Parathyroid adenoma (tissue), 2 donors: ENCODE measurements around the gene VDAC2.

Experiments
- H2AFZ ChIP-seq: fragments of 300-600 bp; sonication (generic); one replicate; pipeline ENCODE4 v1.7.0; 2017; ENCODE audit warnings: antibody characterized with exemption, mild to moderate bottlenecking
- H3K27ac ChIP-seq: fragments of 300-600 bp; sonication (generic); one replicate; pipeline ENCODE4 v1.7.0; 2017
- H3K27me3 ChIP-seq: fragments of 300-600 bp; sonication (generic); one replicate; pipeline ENCODE4 v1.7.0; 2017; ENCODE audit warnings: low read length; ENCODE audit not compliant: control insufficient read depth, insufficient read depth
- H3K36me3 ChIP-seq: fragments of 300-600 bp; sonication (generic); one replicate; pipeline ENCODE4 v1.7.0; 2017; ENCODE audit warnings: low read length; ENCODE audit not compliant: control insufficient read depth, insufficient read depth
- H3K4me1 ChIP-seq: fragments of 300-600 bp; sonication (generic); one replicate; pipeline ENCODE4 v1.7.0; 2017; ENCODE audit warnings: control low read depth
- H3K4me2 ChIP-seq: fragments of 300-600 bp; sonication (generic); one replicate; pipeline ENCODE4 v1.7.0; 2017; ENCODE audit warnings: low read length
- H3K4me3 ChIP-seq: fragments of 300-600 bp; sonication (generic); one replicate; pipeline ENCODE4 v1.7.0; 2017; ENCODE audit warnings: low read depth, low read length
- H3K79me2 ChIP-seq: fragments of 300-600 bp; sonication (generic); one replicate; pipeline ENCODE4 v1.7.0; 2017; ENCODE audit warnings: control low read depth
- H3K9ac ChIP-seq: fragments of 300-600 bp; sonication (generic); one replicate; pipeline ENCODE4 v1.7.0; 2017; ENCODE audit warnings: mild to moderate bottlenecking
- H3K9me3 ChIP-seq: fragments of 300-600 bp; sonication (generic); one replicate; pipeline ENCODE4 v1.7.0; 2017; ENCODE audit warnings: low read length; ENCODE audit not compliant: control insufficient read depth
- TF ChIP-seq, protein P1 (sequence below): fragments of 300-600 bp; sonication (generic); IDR thresholded peaks from one replicate; pipeline ENCODE4 v1.7.0; 2017; ENCODE audit warnings: antibody characterized with exemption, mild to moderate bottlenecking
- donor health status: primary hyperparathyroidism.

Gene VDAC2

DNA sequence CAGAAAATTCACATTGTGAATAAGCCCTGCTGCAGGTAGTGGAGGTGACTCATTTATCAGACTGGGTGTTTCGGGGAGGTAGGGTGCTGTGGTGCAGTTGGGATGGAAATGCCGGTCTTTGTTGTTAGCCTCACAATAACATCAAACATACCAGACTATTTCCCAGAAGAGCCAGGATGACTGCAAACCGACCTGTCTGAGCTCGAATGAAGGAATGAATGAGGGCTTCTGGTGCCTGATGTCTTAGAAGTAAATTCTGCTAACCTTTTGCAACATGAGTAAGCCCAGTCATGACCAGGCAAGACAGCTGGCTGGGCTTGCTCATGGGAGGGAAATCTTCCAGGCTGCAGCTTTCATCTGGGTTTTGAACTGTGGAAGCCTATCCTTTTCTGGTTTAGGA lies 2.4 kb upstream of the VDAC2 start:
- H3K36me3 ChIP-seq = no peaks in the 10 kb centered on the region
- H3K79me2 ChIP-seq = peaks cover 22% of the 10 kb centered on the region
- no peak overlapping the region for H3K27ac ChIP-seq
- no peak overlapping the region for H2AFZ ChIP-seq
- no peak overlapping the region for H3K4me3 ChIP-seq
- H3K4me2 ChIP-seq = no peak overlapping the region
- no peaks in the 10 kb centered on the region for H3K9me3 ChIP-seq
- H3K4me1 ChIP-seq = peaks cover 10% of the 10 kb centered on the region
- no peak overlapping the region for H3K9ac ChIP-seq
- TF ChIP-seq, protein P1, sequence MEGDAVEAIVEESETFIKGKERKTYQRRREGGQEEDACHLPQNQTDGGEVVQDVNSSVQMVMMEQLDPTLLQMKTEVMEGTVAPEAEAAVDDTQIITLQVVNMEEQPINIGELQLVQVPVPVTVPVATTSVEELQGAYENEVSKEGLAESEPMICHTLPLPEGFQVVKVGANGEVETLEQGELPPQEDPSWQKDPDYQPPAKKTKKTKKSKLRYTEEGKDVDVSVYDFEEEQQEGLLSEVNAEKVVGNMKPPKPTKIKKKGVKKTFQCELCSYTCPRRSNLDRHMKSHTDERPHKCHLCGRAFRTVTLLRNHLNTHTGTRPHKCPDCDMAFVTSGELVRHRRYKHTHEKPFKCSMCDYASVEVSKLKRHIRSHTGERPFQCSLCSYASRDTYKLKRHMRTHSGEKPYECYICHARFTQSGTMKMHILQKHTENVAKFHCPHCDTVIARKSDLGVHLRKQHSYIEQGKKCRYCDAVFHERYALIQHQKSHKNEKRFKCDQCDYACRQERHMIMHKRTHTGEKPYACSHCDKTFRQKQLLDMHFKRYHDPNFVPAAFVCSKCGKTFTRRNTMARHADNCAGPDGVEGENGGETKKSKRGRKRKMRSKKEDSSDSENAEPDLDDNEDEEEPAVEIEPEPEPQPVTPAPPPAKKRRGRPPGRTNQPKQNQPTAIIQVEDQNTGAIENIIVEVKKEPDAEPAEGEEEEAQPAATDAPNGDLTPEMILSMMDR = no peak
- no peaks in the 10 kb centered on the region for H3K27me3 ChIP-seq

- peak overlapping the region; percentile 98 for H3K27ac ChIP-seq
- TF ChIP-seq, protein P1 = no peak
Measured at GRCh38 chr10:75209086-75209920, 1.3 kb upstream of the VDAC2 start.

DNA sequence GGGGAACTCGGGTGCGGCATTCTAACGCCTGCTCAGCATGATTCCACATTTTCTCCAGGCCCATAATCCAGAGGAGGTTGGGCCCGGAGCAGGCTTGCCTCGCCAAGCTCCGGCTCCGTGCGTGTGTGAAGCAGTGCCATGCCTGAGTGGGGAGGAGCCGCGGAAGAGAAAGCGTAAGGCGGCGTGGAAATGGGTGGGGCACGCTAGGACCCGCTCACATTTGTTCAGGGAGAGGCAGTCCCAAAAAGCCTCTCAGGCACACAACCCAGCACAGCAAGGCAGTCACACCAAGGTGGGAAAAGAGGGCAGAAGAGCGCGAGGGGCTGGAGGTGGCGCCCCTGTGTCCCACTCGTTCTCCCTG lies 695 bp upstream of the VDAC2 start:
- Histone ChIP-seq H3K36me3 (no peaks in the 10 kb centered on the region), H2AFZ (peak overlapping the region; percentile 97), H3K9me3 (no peaks in the 10 kb centered on the region), H3K9ac (peak overlapping the region; percentile 47), H3K4me1 (peaks cover 10% of the 10 kb centered on the region), H3K27ac (peak overlapping the region; percentile 98), H3K27me3 (no peaks in the 10 kb centered on the region), H3K4me2 (peak overlapping the region; percentile 100), H3K79me2 (peaks cover 37% of the 10 kb centered on the region), H3K4me3 (peak overlapping the region; percentile 98)
- TF ChIP-seq, protein P1 = no peak

More at GRCh38 chr10:75209086-75209920, 1.3 kb upstream of the VDAC2 start:
- no peaks in the 10 kb centered on the region for H3K9me3 ChIP-seq
- H3K27me3 ChIP-seq = no peaks in the 10 kb centered on the region
- no peak overlapping the region for H3K9ac ChIP-seq
- H3K79me2 ChIP-seq = peaks cover 31% of the 10 kb centered on the region
- peak overlapping the region; percentile 98 for H3K4me3 ChIP-seq
- H3K4me2 ChIP-seq = peak overlapping the region; percentile 100
- H3K4me1 ChIP-seq = peaks cover 10% of the 10 kb centered on the region
- H2AFZ ChIP-seq = peak overlapping the region; percentile 97
- H3K36me3 ChIP-seq = no peaks in the 10 kb centered on the region

DNA sequence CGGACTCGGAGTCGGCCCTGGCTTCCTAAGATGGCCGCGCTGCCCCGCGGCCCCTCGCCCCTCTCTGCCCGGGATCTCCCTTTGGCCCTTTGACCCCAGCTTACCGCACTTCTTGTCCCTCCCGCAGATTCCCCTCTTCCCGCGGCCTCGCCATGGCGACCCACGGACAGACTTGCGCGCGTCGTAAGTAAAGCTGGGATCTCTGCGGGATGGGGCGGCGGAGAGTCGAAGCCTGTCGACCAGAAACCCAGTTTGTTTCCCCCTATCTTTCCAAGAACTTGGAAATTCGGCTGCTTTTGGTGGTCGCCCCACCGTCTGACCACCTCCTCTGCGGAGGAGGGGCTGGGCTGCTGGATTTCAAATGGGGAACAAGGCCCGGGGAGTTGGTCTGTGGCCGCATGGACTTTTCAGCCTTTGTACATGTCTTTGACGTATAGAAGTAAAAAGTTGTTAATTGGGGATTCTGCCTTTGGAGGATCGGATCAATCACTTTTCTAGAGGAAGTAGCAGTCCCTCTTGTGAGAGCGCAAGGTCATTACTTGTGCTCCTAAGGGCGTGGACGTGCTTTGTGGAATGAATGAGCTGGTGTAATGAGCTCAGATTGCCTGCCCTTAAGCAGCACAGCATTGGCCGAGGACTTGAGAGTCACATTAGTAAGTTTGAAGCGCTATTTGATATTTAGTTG lies 553 bp downstream of the VDAC2 start:
- Histone ChIP-seq H3K4me1 (peaks cover 10% of the 10 kb centered on the region), H3K79me2 (peaks cover 47% of the 10 kb centered on the region), H3K27ac (peak overlapping the region; percentile 98), H3K36me3 (no peaks in the 10 kb centered on the region), H3K9ac (peak overlapping the region; percentile 85), H3K4me3 (peak overlapping the region; percentile 98), H3K27me3 (no peaks in the 10 kb centered on the region), H3K9me3 (no peaks in the 10 kb centered on the region), H3K4me2 (peak overlapping the region; percentile 100), H2AFZ (peak overlapping the region; percentile 97)
- TF ChIP-seq, protein P1 = no peak
